Brain microvascular endothelial cell (primary cell): ENCODE data around the gene IMMP2L.
A peak's percentile ranks its signal among the peaks of the same experiment; 100 is the strongest.

Experiments used
- DNase-seq: peaks from one replicate; pipeline ENCODE4 v3.0.0-alpha.2; 2020
- H3K27ac ChIP-seq: fragments of 250-450 bp; sonication (Bioruptor Pico); 2 replicates; pipeline ENCODE4 v1.5.1; 2020; ENCODE audit warnings: mild to moderate bottlenecking, moderate library complexity
- H3K27me3 ChIP-seq: fragments of 250-450 bp; sonication (Bioruptor Pico); replicated peaks from 2 replicates; pipeline ENCODE4 v1.5.1; 2020; ENCODE audit warnings: mild to moderate bottlenecking
- H3K36me3 ChIP-seq: fragments of 250-450 bp; sonication (Bioruptor Pico); replicated peaks from 2 replicates; pipeline ENCODE4 v1.5.1; 2020; ENCODE audit warnings: mild to moderate bottlenecking
- H3K4me3 ChIP-seq: 2 replicates; pipeline ENCODE4 v1.5.1; 2011; ENCODE audit warnings: low read depth, mild to moderate bottlenecking, control low read depth, low read length, moderate library complexity
- CTCF ChIP-seq: IDR thresholded peaks from 2 replicates; pipeline ENCODE4 v1.5.1; 2011; ENCODE audit warnings: low read depth, mild to moderate bottlenecking, moderate library complexity, low read length, control low read depth, inconsistent platforms; ENCODE audit errors: missing control alignments
- in situ Hi-C: cut with HindIII; loops from 2 replicates; pipeline ENCODE4 v1.10.0; 2017; ENCODE audit warnings: low sequenced_read_pairs, low pct_ligation_motif_present

The IMMP2L gene

DNA sequence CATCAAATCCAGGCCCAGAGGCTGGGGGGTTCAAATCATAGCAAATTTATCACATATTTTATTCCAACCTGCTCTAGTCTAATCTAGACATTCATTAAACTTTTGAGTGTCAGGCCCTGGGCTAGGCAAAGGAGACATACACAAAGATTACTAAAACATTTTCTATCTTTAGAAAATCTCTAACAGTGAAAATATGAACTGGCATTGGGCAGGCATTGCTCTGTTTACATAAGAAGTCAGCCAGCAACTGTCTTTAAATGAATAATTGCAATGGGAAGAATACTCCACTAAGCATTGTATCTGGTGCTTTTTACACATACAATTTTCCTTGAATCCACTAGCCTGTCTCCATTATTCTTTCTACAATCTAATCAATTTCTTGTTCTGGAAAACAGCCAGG lies 693.8 kb downstream of the IMMP2L start:
- TF ChIP-seq CTCF, result no peak
- Histone ChIP-seq H3K27me3 (no peaks in the 10 kb centered on the region), H3K27ac (no peak overlapping the region), H3K36me3 (no peaks in the 10 kb centered on the region), H3K4me3 (no peak overlapping the region)
- DNase-seq, result no peak
- in situ Hi-C loops, result no loop called here

DNA sequence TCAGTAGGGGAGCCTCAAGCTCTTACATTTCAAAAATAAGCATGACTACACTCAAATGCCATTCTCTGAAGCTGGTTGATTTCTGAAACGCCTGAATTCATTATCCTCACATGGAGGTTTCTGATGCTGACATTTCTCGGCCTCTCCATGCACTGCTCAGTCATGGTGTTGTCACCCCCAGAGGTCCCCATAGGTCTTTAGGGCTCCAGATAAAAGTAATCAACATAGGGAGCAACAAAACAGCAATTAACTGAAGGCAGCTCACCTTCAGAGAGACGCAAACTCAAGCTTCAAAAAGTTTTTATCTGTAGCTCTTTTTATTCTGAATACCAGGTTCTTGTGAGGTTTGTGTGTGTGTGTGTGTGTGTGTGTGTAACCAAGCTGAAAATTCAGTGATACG lies 694.5 kb downstream of the IMMP2L start:
- no peak for DNase-seq
- no peaks in the 10 kb centered on the region for H3K27me3 ChIP-seq
- H3K36me3 ChIP-seq, result no peaks in the 10 kb centered on the region
- in situ Hi-C loops, result no loop called here
- TF ChIP-seq CTCF, result no peak
- H3K4me3 ChIP-seq, result no peak overlapping the region
- H3K27ac ChIP-seq, result no peak overlapping the region

- DNase-seq, result no peak
- Histone ChIP-seq H3K27me3 (no peaks in the 10 kb centered on the region), H3K4me3 (no peak overlapping the region), H3K27ac (no peak overlapping the region), H3K36me3 (no peaks in the 10 kb centered on the region)
- in situ Hi-C loops, result no loop called here
- no peak for TF ChIP-seq CTCF
These were observed 699.0 kb downstream of the IMMP2L start for GRCh38 chr7:110863258-110863657.

GRCh38 chr7:110861163-110861562 lies 701.1 kb downstream of the IMMP2L start:
- Histone ChIP-seq H3K27ac (no peak overlapping the region), H3K4me3 (no peak overlapping the region), H3K36me3 (no peaks in the 10 kb centered on the region), H3K27me3 (no peaks in the 10 kb centered on the region)
- DNase-seq, result no peak
- in situ Hi-C loops, result no loop called here
- TF ChIP-seq CTCF, result no peak

- Histone ChIP-seq H3K4me3 (no peak overlapping the region), H3K27ac (no peak overlapping the region)
- no peak for TF ChIP-seq CTCF
These were observed 705.2 kb downstream of the IMMP2L start for GRCh38 chr7:110857106-110857505.

GRCh38 chr7:110856704-110857103 lies 705.6 kb downstream of the IMMP2L start:
- TF ChIP-seq CTCF, result no peak
- H3K36me3 ChIP-seq, result no peaks in the 10 kb centered on the region
- no peak overlapping the region for H3K4me3 ChIP-seq
- in situ Hi-C loops, result no loop called here
- H3K27ac ChIP-seq, result no peak overlapping the region
- DNase-seq, result peak; percentile 15
- H3K27me3 ChIP-seq, result no peaks in the 10 kb centered on the region

More at GRCh38 chr7:110857106-110857505, 705.2 kb downstream of the IMMP2L start:
- in situ Hi-C loops, result no loop called here
- DNase-seq, result no peak
- Histone ChIP-seq H3K36me3 (no peaks in the 10 kb centered on the region), H3K27me3 (no peaks in the 10 kb centered on the region)
